ENCODE measurements around the gene ELSPBP1.
"Not testable (repeated sequence)": the region's sequence is repeated elsewhere in the genome, so short reads cannot be mapped to it uniquely, and the experiment has no call there.

The ELSPBP1 gene

GRCh38 chr19:47994209-47994802, at the start of gene ELSPBP1:
ELSPBP1 (plus strand) TSS chr19:47994632; CDS start chr19:48008668, 14,036 bp downstream.
- no peak for DNase-seq (ENCODE audit: low read depth)

- DNase-seq (ENCODE audit: low read depth): not testable (repeated sequence)
These were observed 44.4 kb upstream of the ELSPBP1 start for GRCh38 chr19:47949852-47950521.

GRCh38 chr19:47952132-47952531, 42.3 kb upstream of the ELSPBP1 start:
- not testable (repeated sequence) for DNase-seq (ENCODE audit: low read depth)

- not testable (repeated sequence) for DNase-seq (ENCODE audit: low read depth)
These were observed 38.5 kb upstream of the ELSPBP1 start for GRCh38 chr19:47955936-47956335.

GRCh38 chr19:47973529-47973928, 20.9 kb upstream of the ELSPBP1 start:
- DNase-seq (ENCODE audit: low read depth): no peak

GRCh38 chr19:47991191-47991808, 3.1 kb upstream of the ELSPBP1 start:
- DNase-seq (ENCODE audit: low read depth): no peak

GRCh38 chr19:47992070-47992469, 2.4 kb upstream of the ELSPBP1 start, which contains the start of gene BSPH1:
BSPH1 (minus strand) TSS chr19:47992170; CDS start chr19:47992081, 89 bp downstream.
- no peak for DNase-seq (ENCODE audit: low read depth)

- no peak for DNase-seq (ENCODE audit: low read depth)
These were observed 1.8 kb downstream of the ELSPBP1 start for GRCh38 chr19:47996230-47996727.

GRCh38 chr19:47998800-47999199, 4.4 kb downstream of the ELSPBP1 start:
- DNase-seq (ENCODE audit: low read depth): no peak

- DNase-seq (ENCODE audit: low read depth): no peak
These were observed 6.4 kb downstream of the ELSPBP1 start for GRCh38 chr19:48000846-48001245.

- no peak for DNase-seq (ENCODE audit: low read depth)
These were observed 9.8 kb downstream of the ELSPBP1 start for GRCh38 chr19:48004236-48004635.

- DNase-seq (ENCODE audit: low read depth): peak; percentile 3
These were observed 12.3 kb downstream of the ELSPBP1 start for GRCh38 chr19:48006762-48007161.

- DNase-seq (ENCODE audit: low read depth): no peak
These were observed 16.7 kb downstream of the ELSPBP1 start for GRCh38 chr19:48010932-48011758.

GRCh38 chr19:48020686-48021085, 26.3 kb downstream of the ELSPBP1 start:
- no peak for DNase-seq (ENCODE audit: low read depth)

- DNase-seq (ENCODE audit: low read depth): no peak
These were observed 28.6 kb downstream of the ELSPBP1 start for GRCh38 chr19:48023011-48023410.

GRCh38 chr19:48023518-48023917, 29.1 kb downstream of the ELSPBP1 start:
- DNase-seq (ENCODE audit: low read depth): no peak

- no peak for DNase-seq (ENCODE audit: low read depth)
These were observed 31.0 kb downstream of the ELSPBP1 start for GRCh38 chr19:48025480-48025879.

GRCh38 chr19:48029431-48029830, 35.0 kb downstream of the ELSPBP1 start:
- no peak for DNase-seq (ENCODE audit: low read depth)

- DNase-seq (ENCODE audit: low read depth): no peak
These were observed 35.6 kb downstream of the ELSPBP1 start for GRCh38 chr19:48030073-48030472.

- DNase-seq (ENCODE audit: low read depth): no peak
These were observed 39.2 kb downstream of the ELSPBP1 start for GRCh38 chr19:48033604-48034003.

- DNase-seq (ENCODE audit: low read depth): no peak
These were observed 42.3 kb downstream of the ELSPBP1 start for GRCh38 chr19:48036765-48037164.
